Prostate gland (tissue), 2 donors: Measurements from ENCODE around the gene DHX9.

Source experiments
- POLR2A ChIP-seq: fragments of 450-650 bp; IDR thresholded peaks from one replicate; pipeline ENCODE4 v1.6.1; 2016; ENCODE audit warnings: antibody characterized with exemption, mild to moderate bottlenecking
- TF ChIP-seq, protein P1 (sequence below), 4 experiments: fragments of 200-600 bp in 2 of 4; fragments of 450-650 bp in 2 of 4; sonication (generic) in 2 of 4; IDR thresholded peaks; 1 replicate in 3 of 4; 2 replicates in 1 of 4; pipeline ENCODE4 v1.5.1; 2016 to 2019; ENCODE audit warnings: antibody characterized with exemption in 4 of 4, mild to moderate bottlenecking in 2 of 4, moderate library complexity in 2 of 4

DNA sequence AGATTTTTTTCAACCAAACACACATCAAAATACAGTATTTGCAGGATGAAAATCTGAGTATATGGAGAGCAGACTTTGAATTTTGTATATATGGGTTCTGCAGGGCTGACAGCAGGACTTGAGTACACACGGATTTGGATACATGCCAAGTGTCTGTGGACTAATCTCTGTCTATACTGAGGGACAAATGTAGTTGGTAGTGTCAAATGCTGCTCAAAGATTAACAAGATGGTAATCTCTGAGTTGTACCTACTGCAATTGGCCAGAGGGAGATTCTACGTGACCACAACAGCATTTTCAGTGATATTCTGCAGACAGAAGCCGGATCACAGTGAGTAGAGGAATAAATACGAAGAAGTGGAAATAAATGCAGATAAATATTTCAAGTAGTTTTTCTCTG is 70.4 kb downstream of the DHX9 start:
- TF ChIP-seq, protein P1, sequence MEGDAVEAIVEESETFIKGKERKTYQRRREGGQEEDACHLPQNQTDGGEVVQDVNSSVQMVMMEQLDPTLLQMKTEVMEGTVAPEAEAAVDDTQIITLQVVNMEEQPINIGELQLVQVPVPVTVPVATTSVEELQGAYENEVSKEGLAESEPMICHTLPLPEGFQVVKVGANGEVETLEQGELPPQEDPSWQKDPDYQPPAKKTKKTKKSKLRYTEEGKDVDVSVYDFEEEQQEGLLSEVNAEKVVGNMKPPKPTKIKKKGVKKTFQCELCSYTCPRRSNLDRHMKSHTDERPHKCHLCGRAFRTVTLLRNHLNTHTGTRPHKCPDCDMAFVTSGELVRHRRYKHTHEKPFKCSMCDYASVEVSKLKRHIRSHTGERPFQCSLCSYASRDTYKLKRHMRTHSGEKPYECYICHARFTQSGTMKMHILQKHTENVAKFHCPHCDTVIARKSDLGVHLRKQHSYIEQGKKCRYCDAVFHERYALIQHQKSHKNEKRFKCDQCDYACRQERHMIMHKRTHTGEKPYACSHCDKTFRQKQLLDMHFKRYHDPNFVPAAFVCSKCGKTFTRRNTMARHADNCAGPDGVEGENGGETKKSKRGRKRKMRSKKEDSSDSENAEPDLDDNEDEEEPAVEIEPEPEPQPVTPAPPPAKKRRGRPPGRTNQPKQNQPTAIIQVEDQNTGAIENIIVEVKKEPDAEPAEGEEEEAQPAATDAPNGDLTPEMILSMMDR (IDR thresholded peaks at IDR 0.05) = no peak
- no peak for TF ChIP-seq POLR2A
